Stimulated activated CD8-positive, alpha-beta memory T cell treated with anti-CD3 and anti-CD28 coated beads, Interleukin-4, amount 100 ng/mL, for 48 hours (primary cell): Measurements from ENCODE around the gene KCNH4.
"Not testable (repeated sequence)": the region's sequence is repeated elsewhere in the genome, so short reads cannot be mapped to it uniquely, and the experiment has no call there.

Experiments
- DNase-seq: peaks from one replicate; pipeline ENCODE4 v3.0.0-alpha.2; 2020

Gene KCNH4

DNA sequence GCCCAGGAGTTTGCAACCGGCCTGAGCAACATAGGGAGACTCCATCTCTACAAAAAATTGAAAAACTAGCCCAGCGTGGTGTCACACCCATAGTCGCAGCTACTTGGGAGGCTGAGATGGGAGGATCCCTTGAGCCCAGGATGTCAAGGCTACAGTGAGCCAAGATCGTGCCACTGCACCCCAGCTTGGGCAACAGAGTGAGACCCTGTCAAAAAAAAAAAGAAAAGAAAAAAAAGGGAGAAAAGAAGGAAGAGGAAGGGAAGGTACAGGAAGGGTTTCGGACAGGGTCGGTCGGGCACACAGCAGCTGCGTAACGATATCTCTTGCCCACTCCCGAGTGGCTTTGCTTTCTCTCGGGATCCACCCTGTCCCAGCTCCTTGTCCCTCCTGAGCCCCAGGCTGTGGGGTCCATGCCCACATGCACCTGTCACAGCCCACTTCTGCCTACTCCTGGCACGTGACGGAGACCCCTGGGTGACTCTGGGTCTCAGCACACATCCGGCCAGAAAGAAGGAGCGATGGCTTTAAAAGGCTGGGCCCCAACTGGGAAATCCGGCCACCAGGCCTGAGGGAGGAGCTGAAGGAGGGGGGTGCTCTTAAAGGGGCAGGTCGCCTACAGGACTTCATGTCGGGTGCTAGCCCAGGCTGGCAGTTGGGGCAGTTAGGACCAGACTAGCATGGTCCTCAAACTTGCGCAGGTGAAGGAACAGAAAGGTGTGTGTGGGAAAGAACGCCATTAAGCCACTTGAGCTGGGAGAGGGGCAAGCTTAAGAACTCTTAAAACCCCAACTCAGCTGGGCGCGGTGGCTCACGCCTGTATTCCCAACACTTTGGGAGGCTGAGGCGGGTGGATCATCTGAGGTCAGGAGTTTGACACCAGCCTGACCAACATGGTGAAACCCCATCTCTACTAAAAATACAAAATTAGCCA, 13.3 kb upstream of the KCNH4 start, which contains the start of gene GHDC:
Gene GHDC (minus strand): TSS at position 526 of the 931 bp plus-strand sequence. CDS start 913 bp downstream, outside the sequence.
- peak; percentile 87 for DNase-seq

DNA sequence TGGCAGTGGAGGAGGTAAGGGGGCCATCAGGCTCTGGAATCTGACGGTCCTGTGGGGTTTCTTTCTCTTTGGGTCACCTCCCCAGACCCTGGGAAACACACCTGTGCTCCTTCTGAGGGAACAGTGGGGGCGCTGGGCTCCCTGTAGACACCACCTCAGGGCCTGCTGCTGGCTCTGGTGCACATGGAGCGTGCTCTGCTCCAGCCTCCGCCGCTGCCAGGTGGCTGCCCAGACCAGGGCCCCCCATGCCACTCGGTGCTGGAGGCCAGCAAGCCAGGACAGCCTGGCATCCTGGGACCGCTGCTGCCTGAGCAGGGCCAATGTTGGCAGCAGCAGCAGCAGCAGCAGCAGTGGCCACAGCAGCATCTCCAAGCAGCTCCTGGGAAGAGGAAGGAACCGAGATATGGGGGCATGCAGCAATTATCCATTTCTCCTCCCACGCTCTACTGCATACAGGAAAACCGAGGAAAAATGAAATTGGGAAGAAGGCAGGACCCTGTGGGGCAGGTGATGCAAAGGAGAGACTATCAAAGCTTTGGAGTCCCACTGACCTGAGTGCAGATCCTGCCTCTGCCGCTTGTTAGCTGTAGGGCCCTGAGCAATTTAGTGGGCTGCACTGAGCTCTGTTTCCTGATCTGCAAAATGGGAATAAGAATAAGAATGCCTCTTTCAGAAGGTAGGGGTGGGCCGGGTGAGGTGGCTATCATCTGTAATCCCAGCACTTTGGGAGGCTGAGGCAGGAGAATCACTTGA, 12.4 kb upstream of the KCNH4 start:
- DNase-seq, result no peak

- no peak for DNase-seq
Measured at GRCh38 chr17:42192189-42193126, 11.5 kb upstream of the KCNH4 start.

DNA sequence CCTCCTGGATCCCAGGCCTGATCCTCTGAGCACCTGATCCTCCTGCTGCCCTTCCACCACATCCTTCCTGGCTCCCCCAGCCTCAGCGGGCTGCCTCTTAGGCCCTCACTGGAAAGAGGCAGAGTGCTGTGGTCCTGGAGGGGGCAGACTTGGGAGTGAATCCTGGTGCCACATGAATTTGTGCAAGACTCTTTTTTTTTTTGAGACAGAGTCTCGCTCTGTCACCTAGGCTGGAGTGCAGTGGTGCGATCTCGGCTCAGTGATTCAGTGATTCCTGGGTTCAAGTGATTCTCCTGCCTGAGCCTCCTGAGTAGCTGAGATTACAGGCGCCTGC, 10.3 kb upstream of the KCNH4 start:
- DNase-seq, result no peak

DNA sequence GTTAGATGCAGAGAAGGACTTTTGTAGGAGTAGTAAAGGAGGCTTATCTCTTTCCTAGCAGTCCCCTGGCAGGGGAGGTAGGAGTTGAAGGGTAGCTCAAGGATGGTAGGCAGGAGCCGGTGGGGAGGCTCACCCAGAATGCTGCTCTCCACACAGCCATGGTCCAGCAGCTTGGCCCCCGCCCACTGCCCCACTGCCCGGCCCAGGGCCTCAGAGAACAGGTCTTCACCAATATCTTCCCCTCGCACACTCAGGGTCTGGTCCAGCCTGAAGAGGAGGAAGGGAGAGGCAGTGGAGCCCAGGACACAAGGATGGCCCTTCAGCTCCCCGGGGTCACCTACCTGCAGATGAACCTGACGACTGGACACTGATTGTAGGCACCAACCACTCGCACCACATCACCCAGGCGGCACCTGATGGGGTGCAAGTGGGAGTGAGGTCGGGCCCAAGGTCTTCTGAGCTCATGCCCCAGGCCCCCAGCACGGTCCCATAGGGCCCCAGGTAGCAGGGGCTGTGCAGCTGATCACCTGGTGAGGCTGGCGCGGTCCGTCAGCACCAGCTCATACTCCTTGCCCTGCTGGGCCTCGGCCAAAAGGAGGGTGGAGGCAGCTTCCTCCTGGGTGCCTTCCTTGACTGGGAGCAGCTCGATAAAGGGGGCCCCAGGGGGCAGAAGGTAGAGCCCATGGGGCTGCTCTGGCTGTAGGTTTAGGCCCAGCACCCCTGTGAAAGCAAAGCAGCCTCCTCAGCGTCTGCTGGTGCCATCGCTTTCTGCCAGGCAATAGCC, 9.7 kb upstream of the KCNH4 start:
- DNase-seq, result no peak

GRCh38 chr17:42189651-42189965, 8.7 kb upstream of the KCNH4 start:
- DNase-seq, result no peak

DNA sequence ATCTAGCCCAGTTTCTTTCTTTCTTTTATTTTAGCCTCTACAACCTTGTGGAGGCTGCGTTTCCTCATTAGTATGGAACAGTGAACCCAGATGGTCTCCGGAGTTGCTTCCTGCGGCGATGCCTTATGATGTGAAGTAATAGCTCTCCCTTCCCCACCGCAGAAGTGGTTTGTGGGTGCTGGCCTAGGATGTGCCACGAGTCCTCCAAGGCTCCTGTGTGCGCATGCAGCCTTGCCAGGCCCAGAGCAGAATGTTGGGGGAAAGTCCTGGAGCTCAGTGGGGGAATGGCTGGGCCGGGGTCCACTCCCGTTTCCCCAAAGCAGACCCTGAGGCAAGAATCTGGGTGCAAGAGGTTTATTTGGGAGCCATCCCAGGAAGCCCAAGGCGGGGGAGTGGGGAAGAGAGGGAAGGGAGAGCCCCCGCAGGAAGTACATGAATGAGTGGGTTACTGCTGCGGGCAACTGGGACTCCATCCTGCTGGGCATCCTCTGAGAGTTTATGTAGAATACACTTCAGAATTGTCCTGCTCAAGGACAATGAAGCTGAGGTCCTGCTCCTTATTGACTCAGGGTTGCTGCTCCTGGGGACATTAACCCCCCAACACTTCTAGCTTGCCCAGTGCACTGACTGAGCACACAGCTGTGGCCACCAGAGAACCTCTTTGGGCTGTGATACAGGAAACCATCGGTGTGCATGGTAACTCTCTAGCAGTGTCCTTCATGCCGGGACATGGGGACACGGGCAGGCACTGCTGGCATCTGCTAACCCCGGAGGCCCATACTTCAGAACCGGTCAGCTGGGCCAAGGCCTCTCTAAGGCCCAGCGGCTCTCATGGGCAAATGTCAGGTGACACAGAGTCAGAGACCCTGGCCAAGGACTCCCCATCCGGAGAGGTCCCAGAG, 8.1 kb upstream of the KCNH4 start:
- no peak for DNase-seq

GRCh38 chr17:42187833-42188232, 6.9 kb upstream of the KCNH4 start:
- no peak for DNase-seq

DNA sequence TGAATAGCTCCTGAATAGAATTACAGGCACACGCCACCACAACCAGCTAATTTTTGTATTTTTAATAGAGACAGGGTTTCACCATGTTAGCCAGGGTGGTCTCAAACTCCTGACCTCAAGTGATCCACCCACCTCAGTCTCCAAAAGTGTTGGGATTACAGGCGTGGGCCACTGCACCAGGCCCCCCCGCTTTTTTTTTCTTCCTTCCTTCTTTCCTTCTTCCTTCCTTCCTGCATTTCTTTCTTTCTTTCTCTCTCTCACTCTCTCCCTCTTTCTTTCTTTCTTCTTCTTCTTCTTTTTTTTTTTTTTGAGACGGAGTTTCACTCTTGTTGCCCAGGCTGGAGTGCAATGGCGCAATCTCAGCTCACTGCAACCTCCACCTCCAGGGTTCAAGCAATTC, 5.2 kb upstream of the KCNH4 start:
- DNase-seq, result not testable (repeated sequence)

DNA sequence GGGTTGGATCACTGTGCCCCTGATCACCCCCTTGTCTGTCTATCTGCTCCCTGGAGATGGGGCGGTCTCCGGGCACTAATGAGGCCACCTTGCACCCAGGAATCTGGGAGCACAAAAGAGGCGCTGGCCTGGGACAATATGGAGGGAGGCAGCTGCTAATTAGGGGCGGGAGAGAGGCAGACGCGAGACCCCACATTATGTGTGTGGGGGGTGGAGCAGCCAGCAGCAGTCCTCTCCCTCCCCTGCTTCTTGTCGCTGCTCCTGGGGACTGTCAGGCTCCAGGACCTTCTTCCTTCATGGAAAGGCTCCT, 4.6 kb upstream of the KCNH4 start:
- DNase-seq, result no peak

- no peak for DNase-seq
Measured at GRCh38 chr17:42184713-42185620, 4.0 kb upstream of the KCNH4 start, which contains the start of gene HCRT. Gene HCRT, minus strand, starts transcription at chr17:42185452. Its CDS starts 87 bp downstream, at chr17:42185365.

- DNase-seq, result peak; percentile 88
Measured at GRCh38 chr17:42183741-42184711, 3.1 kb upstream of the KCNH4 start.

DNA sequence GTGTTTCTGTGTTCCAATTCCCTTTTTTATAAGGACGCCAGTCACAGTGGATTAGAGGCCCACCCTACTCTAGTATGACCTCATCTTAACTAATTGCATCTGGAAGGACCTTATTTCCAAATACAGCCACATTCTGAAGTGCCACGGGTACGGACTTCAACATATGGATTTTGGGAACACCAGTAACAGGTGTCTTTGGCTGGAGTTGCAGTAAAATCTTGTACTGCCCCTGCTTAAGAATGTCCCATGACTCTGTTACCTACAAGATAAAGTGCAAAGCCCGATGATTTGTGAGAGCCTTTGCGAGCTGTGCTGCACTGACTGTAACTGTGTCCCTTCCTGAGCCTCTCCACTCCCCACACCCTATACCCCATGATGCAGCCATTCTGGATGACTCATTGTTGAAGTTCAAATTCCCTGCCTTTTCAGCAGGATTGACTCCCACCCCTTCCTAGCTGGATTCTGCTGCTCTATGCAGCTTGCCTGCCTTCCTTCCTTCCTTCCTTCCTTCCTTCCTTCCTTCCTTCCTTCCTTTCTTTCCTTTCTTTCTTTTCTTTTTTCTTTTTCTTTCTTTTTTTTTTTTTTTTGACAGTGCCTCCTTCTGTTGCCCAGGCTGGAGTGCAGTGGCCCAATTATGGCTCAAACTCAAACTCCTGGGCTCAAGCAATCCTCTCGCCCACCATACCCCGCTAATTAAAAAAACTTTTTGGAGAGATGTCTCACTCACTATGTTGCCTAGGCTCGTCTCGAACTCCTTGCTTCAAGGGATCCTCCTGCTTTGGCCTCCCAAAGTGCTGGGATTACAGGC, 2.2 kb upstream of the KCNH4 start:
- no peak for DNase-seq

DNA sequence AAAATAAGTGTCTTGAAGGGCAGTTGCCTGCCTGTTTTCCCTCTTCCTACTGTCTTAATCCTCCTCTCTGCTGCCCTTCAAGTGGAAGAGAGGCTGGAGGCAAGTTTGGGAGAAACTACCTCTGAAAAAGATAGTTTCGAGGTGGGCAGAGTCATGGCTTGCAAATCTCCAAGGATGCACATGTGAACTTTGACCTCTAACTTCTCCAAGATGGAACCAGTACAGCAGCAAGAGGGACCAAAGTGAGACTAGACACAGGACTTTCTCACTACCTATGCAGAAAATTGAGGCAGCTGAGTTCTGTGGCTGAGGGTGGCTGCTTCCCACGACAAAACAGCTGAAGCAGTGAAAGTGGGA, 887 bp upstream of the KCNH4 start:
- no peak for DNase-seq

GRCh38 chr17:42180411-42180921, 476 bp downstream of the KCNH4 start:
- DNase-seq, result no peak

- DNase-seq, result peak; percentile 52
Measured at GRCh38 chr17:42179911-42180410, 981 bp downstream of the KCNH4 start.

GRCh38 chr17:42179335-42179734, 1.6 kb downstream of the KCNH4 start:
- no peak for DNase-seq

DNA sequence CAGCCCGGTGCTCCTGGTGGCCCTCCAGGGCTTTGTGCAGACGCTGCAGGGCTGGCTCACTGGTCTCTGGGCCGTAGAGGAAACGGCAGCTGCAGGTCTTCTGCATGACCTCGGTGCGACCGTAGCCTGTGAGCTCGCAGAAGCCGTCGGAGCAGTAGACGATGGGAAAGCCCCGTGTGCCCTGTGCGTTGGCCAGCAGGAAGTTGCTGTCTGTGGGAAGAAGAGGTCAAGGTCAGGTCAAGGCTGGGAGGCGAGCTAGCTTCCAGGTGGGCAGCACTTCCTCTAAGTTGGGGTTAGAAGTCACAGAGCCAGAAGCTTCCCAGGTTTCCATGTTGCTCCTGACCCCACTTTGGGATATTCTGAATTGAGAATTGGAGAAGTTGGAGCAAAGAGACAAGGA, 2.1 kb downstream of the KCNH4 start:
- DNase-seq, result peak; percentile 35
